PC-3 (cell line): ENCODE results near the gene ARHGAP28. TPM values are rescaled to one million over a fixed set of nuclear protein-coding genes. Genes with fewer than 3 reads are reported as not detected.

Source experiments
- ATAC-seq: fragments of 200-7000 bp; cut with Tn5 transposase; 2 replicates; pipeline ENCODE4 v1.9.1; 2020; ENCODE audit warnings: mild to moderate bottlenecking, moderate library complexity
- BruUV-seq: library from RNA; stranded (reverse); fragments of 400-500 nt; replicated peaks from 2 replicates; lab custom pipeline; 2021; lab: Mats Ljungman, UMichigan
- CTCF ChIA-PET: fragments of 300-600 bp; sonication (Branson Sonifier 250); formaldehyde crosslinking; loops from one replicate; lab custom pipeline; 2022; ENCODE audit warnings: antibody characterized with exemption; lab: Charles Lee
- POLR2A ChIA-PET: fragments of 300-600 bp; sonication (Branson Sonifier 250); formaldehyde crosslinking; loops from one replicate; lab custom pipeline; 2022; ENCODE audit warnings: antibody characterized with exemption; ENCODE audit not compliant: unreplicated experiment; lab: Charles Lee
- DNase-seq: peaks from one replicate; pipeline ENCODE4 v3.0.0-alpha.2; 2015
- H2AFZ ChIP-seq: fragments of 300-600 bp; sonication (generic); 2 replicates; pipeline ENCODE4 v1.6.0; 2016; ENCODE audit warnings: antibody characterized with exemption, low read length
- H3F3A ChIP-seq: fragments of 300-600 bp; sonication (generic); one replicate; pipeline ENCODE4 v1.6.0; 2017; ENCODE audit warnings: antibody characterized with exemption, low read length, control low read depth, mild to moderate bottlenecking; ENCODE audit not compliant: unreplicated experiment
- H3K27ac ChIP-seq: fragments of 300-600 bp; sonication (generic); 2 replicates; pipeline ENCODE4 v1.5.1; 2016; ENCODE audit warnings: mild to moderate bottlenecking, low read length
- H3K27me3 ChIP-seq: fragments of 300-600 bp; sonication (generic); 2 replicates; pipeline ENCODE4 v1.6.1; 2016; ENCODE audit warnings: low read length, mixed read lengths
- H3K36me3 ChIP-seq: fragments of 300-600 bp; sonication (generic); 2 replicates; pipeline ENCODE4 v1.6.1; 2016; ENCODE audit warnings: low read depth, mixed run types, low read length, mixed read lengths
- H3K4me1 ChIP-seq: fragments of 300-600 bp; sonication (generic); 2 replicates; pipeline ENCODE4 v1.5.1; 2016; ENCODE audit warnings: low read length; ENCODE audit not compliant: insufficient read depth
- H3K4me2 ChIP-seq: fragments of 300-600 bp; sonication (generic); 2 replicates; pipeline ENCODE4 v1.6.0; 2016; ENCODE audit warnings: low read length
- H3K4me3 ChIP-seq: fragments of 300-600 bp; sonication (generic); 2 replicates; pipeline ENCODE4 v1.5.1; 2016; ENCODE audit warnings: mild to moderate bottlenecking, low read length, mixed read lengths
- H3K79me2 ChIP-seq: fragments of 300-600 bp; sonication (generic); 2 replicates; pipeline ENCODE4 v1.6.1; 2017; ENCODE audit warnings: low read length, mixed read lengths
- H3K9ac ChIP-seq: fragments of 300-600 bp; sonication (generic); 2 replicates; pipeline ENCODE4 v1.6.0; 2016; ENCODE audit warnings: mild to moderate bottlenecking, low read length
- H3K9me2 ChIP-seq: fragments of 300-600 bp; sonication (generic); replicated peaks from 2 replicates; pipeline ENCODE4 v1.6.1; 2016; ENCODE audit warnings: mixed run types, low read length, mixed read lengths
- H3K9me3 ChIP-seq: fragments of 300-600 bp; sonication (generic); 2 replicates; pipeline ENCODE4 v1.6.1; 2016; ENCODE audit warnings: low read length, mixed read lengths
- H4K20me1 ChIP-seq: fragments of 300-600 bp; sonication (generic); 2 replicates; pipeline ENCODE4 v1.6.1; 2016; ENCODE audit warnings: low read length, mixed read lengths
- EZH2 ChIP-seq: fragments of 300-600 bp; sonication (generic); IDR thresholded peaks from one replicate; pipeline ENCODE4 v1.6.1; 2017; ENCODE audit warnings: antibody characterized with exemption, mild to moderate bottlenecking, low read length; ENCODE audit not compliant: unreplicated experiment
- EZH2phosphoT487 ChIP-seq: fragments of 300-600 bp; sonication (generic); IDR thresholded peaks from 2 replicates; pipeline ENCODE4 v1.6.1; 2018; ENCODE audit warnings: mild to moderate bottlenecking, antibody characterized with exemption, low read length, borderline replicate concordance
- intact Hi-C: fragments of 100-400 bp; cut with micrococcal nuclease; formaldehyde crosslinking; loops from 2 replicates; pipeline ENCODE4 v1.9.0; 2023
- total RNA-seq: library from RNA; depleted of rRNA; stranded (reverse); fragments of >200 nt; gene quantifications from 2 replicates; pipeline ENCODE4 v1.2.3, GENCODE V29; 2014
- TF ChIP-seq, protein P1 (sequence below): fragments of 300-600 bp; sonication (generic); conservative IDR thresholded peaks from 2 replicates; pipeline ENCODE4 v1.5.1; 2017; ENCODE audit warnings: antibody characterized with exemption, low read depth, mild to moderate bottlenecking, low read length

The ARHGAP28 gene
- total RNA-seq, 1 experiment from 2014 or later, result 10.0 TPM

DNA sequence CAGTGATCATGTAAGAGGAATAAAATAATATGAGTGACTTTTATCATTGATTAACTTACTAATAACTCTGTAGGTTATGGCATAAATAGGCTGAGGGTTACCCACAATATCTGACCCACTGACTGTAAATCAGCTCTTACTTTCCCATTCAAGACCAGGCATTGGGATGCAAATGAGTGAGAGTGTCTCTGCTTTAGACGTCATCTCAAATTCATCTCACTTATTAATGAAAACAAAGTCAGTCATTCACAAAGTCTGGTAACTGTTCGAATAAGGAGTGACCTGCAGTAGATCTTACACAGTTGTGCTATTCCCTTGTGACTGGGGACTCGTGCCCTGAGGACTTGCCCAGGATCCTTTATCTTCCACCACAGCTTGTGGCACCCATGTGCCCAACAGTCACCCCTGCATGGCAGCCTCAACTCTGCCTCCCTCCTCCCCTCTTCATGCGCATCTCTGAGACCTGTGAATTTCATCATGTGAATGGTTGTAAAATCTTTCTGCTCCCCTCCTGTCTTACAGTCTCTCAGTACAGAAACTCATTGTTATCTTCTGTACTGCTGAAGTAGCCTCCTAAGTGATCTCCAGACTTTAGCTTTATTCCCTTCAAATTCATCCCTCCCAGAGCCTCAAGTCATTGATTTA lies 131.4 kb downstream of the ARHGAP28 start:
- DNase-seq (no peak), ATAC-seq (no peak)
- Histone ChIP-seq H3K9me2 (no peaks in the 10 kb centered on the region), H3K4me2 (no peak overlapping the region), H3K27me3 (no peaks in the 10 kb centered on the region), H3K36me3 (no peaks in the 10 kb centered on the region), H3K27ac (no peak overlapping the region), H3K4me1 (no peaks in the 10 kb centered on the region), H3K9ac (no peak overlapping the region), H4K20me1 (no peaks in the 10 kb centered on the region), H3K9me3 (no peaks in the 10 kb centered on the region), H3K4me3 (no peak overlapping the region), H3F3A (no peaks in the 10 kb centered on the region), H3K79me2 (no peaks in the 10 kb centered on the region), H2AFZ (no peak overlapping the region)
- ChIA-PET CTCF (interaction anchor here (0.6 kb wide), 1 partner anchor 285 kb away, joined by 3 read pairs; no protein-coding TSS in a partner anchor), POLR2A (no interaction called here)
- intact Hi-C loops, result no loop called here
- BruUV-seq, result no TSS peak
- TF ChIP-seq EZH2 (no peak), EZH2phosphoT487 (no peak)
- TF ChIP-seq, protein P1, sequence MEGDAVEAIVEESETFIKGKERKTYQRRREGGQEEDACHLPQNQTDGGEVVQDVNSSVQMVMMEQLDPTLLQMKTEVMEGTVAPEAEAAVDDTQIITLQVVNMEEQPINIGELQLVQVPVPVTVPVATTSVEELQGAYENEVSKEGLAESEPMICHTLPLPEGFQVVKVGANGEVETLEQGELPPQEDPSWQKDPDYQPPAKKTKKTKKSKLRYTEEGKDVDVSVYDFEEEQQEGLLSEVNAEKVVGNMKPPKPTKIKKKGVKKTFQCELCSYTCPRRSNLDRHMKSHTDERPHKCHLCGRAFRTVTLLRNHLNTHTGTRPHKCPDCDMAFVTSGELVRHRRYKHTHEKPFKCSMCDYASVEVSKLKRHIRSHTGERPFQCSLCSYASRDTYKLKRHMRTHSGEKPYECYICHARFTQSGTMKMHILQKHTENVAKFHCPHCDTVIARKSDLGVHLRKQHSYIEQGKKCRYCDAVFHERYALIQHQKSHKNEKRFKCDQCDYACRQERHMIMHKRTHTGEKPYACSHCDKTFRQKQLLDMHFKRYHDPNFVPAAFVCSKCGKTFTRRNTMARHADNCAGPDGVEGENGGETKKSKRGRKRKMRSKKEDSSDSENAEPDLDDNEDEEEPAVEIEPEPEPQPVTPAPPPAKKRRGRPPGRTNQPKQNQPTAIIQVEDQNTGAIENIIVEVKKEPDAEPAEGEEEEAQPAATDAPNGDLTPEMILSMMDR, result no peak

DNA sequence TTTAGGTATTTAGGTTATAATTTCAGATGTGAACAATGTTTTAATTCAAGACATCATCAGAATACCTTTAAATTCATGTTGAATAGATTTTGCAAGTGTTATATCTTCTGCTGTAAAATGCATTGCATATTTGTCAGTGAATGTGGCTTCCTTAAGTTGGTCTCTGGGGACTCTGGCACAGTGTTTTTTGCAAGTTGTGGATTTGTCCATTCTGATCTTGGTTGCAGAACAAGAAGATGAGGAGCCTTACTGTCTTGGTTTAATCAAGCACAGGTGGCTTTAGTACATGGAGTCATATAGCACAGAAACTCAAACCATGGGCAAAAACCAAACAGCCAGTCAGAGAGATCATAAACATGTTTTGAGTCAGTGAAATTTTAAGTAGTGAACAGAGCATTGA lies 135.7 kb downstream of the ARHGAP28 start:
- H3K9ac ChIP-seq, result no peak overlapping the region
- ChIA-PET POLR2A (no interaction called here), CTCF (no interaction called here)
- intact Hi-C loops, result no loop called here
- no peaks in the 10 kb centered on the region for H3K79me2 ChIP-seq
- no peaks in the 10 kb centered on the region for H4K20me1 ChIP-seq
- no peaks in the 10 kb centered on the region for H3K36me3 ChIP-seq
- no peaks in the 10 kb centered on the region for H3K4me1 ChIP-seq
- no peak overlapping the region for H3K27ac ChIP-seq
- H3K9me2 ChIP-seq, result no peaks in the 10 kb centered on the region
- BruUV-seq, result no TSS peak
- ATAC-seq, result no peak
- H2AFZ ChIP-seq, result no peak overlapping the region
- H3K4me3 ChIP-seq, result no peak overlapping the region
- no peaks in the 10 kb centered on the region for H3K27me3 ChIP-seq
- H3K4me2 ChIP-seq, result no peak overlapping the region
- TF ChIP-seq EZH2phosphoT487 (no peak), EZH2 (no peak)
- TF ChIP-seq, protein P1, result no peak
- DNase-seq, result no peak
- H3K9me3 ChIP-seq, result no peaks in the 10 kb centered on the region
- no peaks in the 10 kb centered on the region for H3F3A ChIP-seq

DNA sequence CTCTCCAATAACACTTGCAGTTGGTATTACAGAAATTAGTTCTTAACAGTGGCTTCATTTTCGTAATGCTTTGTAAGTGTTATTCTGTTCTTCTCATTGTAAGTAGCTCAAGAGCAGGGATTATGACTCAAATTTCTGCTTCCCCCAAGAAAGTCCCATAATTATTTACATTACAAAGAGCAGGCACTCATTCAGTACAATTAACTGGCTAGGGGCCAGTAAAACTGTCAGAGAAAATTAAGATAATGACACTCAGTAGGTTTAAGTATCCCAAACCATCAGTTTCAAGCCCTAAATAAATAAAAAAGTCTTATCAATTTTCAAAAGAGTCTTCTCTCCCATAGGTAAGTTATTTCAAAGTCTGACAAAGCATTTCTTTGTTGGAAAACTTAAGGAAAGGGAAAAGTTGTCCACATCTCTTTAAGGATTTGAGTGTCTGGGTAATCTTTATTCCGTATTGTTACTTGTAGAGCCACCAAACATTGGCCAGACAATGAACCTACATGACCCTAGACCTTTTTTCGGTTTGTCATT lies 137.1 kb downstream of the ARHGAP28 start:
- no peaks in the 10 kb centered on the region for H3K79me2 ChIP-seq
- H3K9me3 ChIP-seq, result no peaks in the 10 kb centered on the region
- no peak overlapping the region for H3K4me3 ChIP-seq
- no peak for DNase-seq
- H3K36me3 ChIP-seq, result no peaks in the 10 kb centered on the region
- no peak overlapping the region for H3K4me2 ChIP-seq
- TF ChIP-seq EZH2phosphoT487, result no peak
- no peak for TF ChIP-seq EZH2
- TF ChIP-seq, protein P1, result no peak
- H3K9me2 ChIP-seq, result no peaks in the 10 kb centered on the region
- H4K20me1 ChIP-seq, result no peaks in the 10 kb centered on the region
- H3K9ac ChIP-seq, result no peak overlapping the region
- no peak for ATAC-seq
- no peaks in the 10 kb centered on the region for H3K27me3 ChIP-seq
- ChIA-PET POLR2A (no interaction called here), CTCF (no interaction called here)
- no peaks in the 10 kb centered on the region for H3F3A ChIP-seq
- no peak overlapping the region for H2AFZ ChIP-seq
- no peaks in the 10 kb centered on the region for H3K4me1 ChIP-seq
- intact Hi-C loops, result no loop called here
- no peak overlapping the region for H3K27ac ChIP-seq
- BruUV-seq, result no TSS peak
